ENCODE data around the gene SELENOS. TPM values are rescaled to one million over a fixed set of nuclear protein-coding genes. Genes with fewer than 3 reads are reported as not detected.

Gene SELENOS
- total RNA-seq, 6 experiments from 2014 or later = 30.4 to 52.5 (median 39.6) TPM

- Histone ChIP-seq H3K27me3 (no peaks in the 10 kb centered on the region), H3K27ac (no peak overlapping the region), H3K4me3 (no peak overlapping the region), H3K36me3 (no peaks in the 10 kb centered on the region), H3K9me3 (no peaks in the 10 kb centered on the region), H3K4me1 (peaks cover 0 to 5% (median 1%) of the 10 kb centered on the region in 4 donors)
- DNase-seq (no peak), ATAC-seq (no peak)
- no peak for TF ChIP-seq CTCF (IDR thresholded peaks at IDR 0.05)
- no peak for TF ChIP-seq POLR2A (IDR thresholded peaks at IDR 0.05)
- WGBS (ENCODE audit: insufficient coverage, low coverage, low lambda C conversion rate, missing lambda C conversion rate) = 65% methylated on average over 4 of the region's 6 CpGs
- intact Hi-C loops (cut with DNase I) = no loop called here
Measured at GRCh38 chr15:101242999-101243336, 34.3 kb downstream of the SELENOS start.

DNA sequence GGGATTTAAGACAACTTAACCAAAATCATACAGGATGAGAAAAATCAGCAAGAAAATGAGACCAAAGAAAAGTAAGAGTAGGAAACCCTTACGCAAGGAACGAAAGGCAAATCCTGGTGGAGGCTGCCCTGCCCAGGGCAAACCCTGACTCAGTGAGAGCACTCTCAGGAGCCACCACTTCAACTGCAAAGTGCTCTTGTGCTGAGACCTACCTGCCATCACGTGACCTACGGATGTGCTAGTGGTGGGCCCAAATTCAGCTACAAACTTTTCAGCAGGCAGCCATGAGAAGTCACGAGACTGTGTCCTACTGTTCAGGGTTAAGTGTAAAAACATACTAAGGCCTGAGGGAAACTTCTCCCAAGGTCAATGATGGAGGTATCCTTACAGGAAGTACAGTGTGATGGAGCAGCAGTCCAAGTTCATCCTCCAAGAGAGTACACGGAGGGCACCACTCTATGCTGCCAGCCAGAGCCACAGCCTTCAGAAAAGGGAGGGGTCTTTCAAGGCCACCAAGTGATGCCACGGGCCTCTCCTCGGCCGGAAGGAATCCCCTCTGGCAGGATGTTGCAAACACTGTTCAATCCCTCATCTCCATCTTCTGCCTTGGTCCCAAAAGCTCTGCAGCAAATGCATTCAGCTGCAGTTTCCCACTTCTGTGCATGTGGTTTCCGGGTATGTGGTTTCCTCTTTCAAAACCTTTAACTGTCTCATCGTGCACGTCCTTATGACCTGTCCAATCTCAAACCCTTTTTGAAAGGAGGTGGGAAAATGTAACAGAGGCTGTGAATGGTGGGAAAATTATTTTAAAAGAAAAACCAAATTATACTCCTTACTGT lies 34.9 kb downstream of the SELENOS start:
- Histone ChIP-seq H3K4me1 (peaks cover 0 to 5% (median 1%) of the 10 kb centered on the region in 4 donors), H3K27ac (no peak overlapping the region), H3K36me3 (no peaks in the 10 kb centered on the region), H3K9me3 (no peaks in the 10 kb centered on the region), H3K4me3 (no peak overlapping the region), H3K27me3 (no peaks in the 10 kb centered on the region)
- TF ChIP-seq POLR2A (IDR thresholded peaks at IDR 0.05) (no peak), CTCF (IDR thresholded peaks at IDR 0.05) (no peak)
- DNase-seq (no peak), ATAC-seq (peak; percentile 57 to 76 (median 65))
- intact Hi-C loops (cut with DNase I) = no loop called here
- 59% methylated on average over 6 of the region's 12 CpGs for WGBS (ENCODE audit: insufficient coverage, low coverage, low lambda C conversion rate, missing lambda C conversion rate)

DNA sequence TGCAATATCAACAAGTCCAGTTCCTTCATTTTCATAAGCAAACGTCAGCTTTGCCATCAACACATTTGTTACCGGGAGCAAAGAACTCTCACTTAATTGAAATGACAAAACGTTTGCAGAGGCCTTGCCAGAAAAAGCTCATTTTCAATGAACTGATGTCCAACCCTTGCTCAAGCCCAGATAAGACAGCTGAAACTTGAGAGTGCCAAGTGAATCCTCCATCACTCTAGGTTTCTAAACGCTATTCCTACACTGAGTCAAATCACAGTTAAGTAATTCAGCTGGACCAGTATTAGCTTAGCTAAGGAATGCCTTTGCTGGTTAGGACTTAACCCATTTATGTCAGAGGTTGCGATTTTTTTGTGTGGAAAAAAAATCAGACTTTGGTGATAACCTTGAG lies 36.9 kb downstream of the SELENOS start:
- intact Hi-C loops (cut with DNase I) = no loop called here
- TF ChIP-seq CTCF (IDR thresholded peaks at IDR 0.05) (no peak), POLR2A (IDR thresholded peaks at IDR 0.05) (no peak)
- no peak overlapping the region for H3K27ac ChIP-seq
- ATAC-seq (peak in 1 of 4 donors; percentile 32), DNase-seq (no peak)
- H3K9me3 ChIP-seq = no peaks in the 10 kb centered on the region
- no peaks in the 10 kb centered on the region for H3K27me3 ChIP-seq
- peaks cover 0 to 5% (median 1%) of the 10 kb centered on the region in 4 donors for H3K4me1 ChIP-seq
- 40% methylated on average over 5 of the region's 5 CpGs for WGBS (ENCODE audit: insufficient coverage, low coverage, low lambda C conversion rate, missing lambda C conversion rate)
- no peak overlapping the region for H3K4me3 ChIP-seq
- H3K36me3 ChIP-seq = no peaks in the 10 kb centered on the region

DNA sequence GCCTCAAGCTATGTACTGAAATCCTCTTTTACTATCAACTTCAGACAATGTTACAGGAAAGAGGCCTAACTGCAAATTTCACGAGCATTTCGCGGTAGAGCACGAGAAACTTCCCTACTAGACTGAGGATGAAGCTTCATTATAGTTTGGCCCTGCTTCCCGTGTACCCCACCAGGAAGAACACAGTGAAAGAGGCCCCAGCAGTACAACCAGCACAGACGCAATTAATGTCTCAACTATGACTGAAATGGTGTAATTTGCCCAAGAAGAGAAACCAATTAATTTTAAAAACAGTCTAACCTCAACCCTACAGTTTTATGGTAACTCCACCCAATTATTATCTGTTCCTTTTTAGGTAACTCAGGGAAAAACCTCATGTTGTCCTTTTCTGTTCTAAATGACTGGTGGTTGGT lies 37.6 kb downstream of the SELENOS start:
- TF ChIP-seq POLR2A (IDR thresholded peaks at IDR 0.05) (no peak), CTCF (IDR thresholded peaks at IDR 0.05) (no peak)
- intact Hi-C loops (cut with DNase I) = no loop called here
- Histone ChIP-seq H3K36me3 (no peaks in the 10 kb centered on the region), H3K9me3 (no peaks in the 10 kb centered on the region), H3K4me3 (no peak overlapping the region), H3K27ac (peak overlapping the region in 1 of 3 donors; percentile 16), H3K4me1 (peaks cover 0 to 5% (median 1%) of the 10 kb centered on the region in 4 donors), H3K27me3 (no peaks in the 10 kb centered on the region)
- DNase-seq (no peak), ATAC-seq (peak in 1 of 4 donors; percentile 23)
- 42% methylated on average over 6 of the region's 6 CpGs for WGBS (ENCODE audit: insufficient coverage, low coverage, low lambda C conversion rate, missing lambda C conversion rate)
